HG03060 (cell line): ENCODE measurements around the gene ABL1.

Source experiments
- ATAC-seq: cut with Tn5 transposase; IDR thresholded peaks from one replicate; pipeline ENCODE4 v1.9.1; 2021; ENCODE audit warnings: low read depth, moderate number of reproducible peaks; ENCODE audit not compliant: unreplicated experiment

ABL1 gene

DNA sequence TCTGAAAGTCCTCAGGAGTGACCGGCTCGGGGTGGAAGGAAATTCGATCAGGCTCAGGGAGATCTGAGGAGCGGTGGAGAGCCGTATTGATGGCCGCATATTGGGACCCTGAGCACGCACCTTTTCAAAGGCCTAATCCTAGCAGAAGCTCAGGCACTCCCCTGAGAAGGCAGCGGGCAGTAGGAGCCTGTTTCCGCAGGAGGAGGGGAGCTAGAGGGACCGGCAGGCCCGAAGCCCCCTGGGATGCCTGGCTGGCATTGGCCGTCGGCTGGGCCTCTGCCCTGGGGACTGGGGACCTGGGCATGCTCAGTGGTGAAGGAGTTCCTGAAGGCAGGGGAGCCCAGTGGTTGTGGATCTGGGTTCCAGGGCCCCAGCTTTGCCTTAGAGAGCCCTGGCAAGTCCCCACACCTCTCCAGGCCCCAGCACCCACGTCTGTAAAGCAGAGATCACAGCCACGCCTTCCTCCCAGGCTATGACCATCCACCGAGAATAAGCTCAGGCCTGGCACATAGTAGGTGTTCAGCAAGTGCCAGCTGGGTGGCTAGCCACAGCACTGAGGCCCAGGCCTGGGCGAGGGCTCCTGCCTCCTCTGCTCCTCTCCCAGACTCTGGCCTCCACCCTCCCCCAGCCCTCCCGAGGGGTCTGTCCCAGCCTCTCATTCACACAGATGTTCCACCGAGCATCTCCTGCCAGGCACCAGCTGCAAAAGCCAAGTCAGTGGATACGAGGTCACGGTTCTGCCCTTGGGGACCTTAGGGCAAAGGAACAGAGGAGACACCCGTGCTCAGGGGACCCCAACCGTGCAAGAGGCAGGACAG, 78.8 kb downstream of the ABL1 start:
- no peak for ATAC-seq

DNA sequence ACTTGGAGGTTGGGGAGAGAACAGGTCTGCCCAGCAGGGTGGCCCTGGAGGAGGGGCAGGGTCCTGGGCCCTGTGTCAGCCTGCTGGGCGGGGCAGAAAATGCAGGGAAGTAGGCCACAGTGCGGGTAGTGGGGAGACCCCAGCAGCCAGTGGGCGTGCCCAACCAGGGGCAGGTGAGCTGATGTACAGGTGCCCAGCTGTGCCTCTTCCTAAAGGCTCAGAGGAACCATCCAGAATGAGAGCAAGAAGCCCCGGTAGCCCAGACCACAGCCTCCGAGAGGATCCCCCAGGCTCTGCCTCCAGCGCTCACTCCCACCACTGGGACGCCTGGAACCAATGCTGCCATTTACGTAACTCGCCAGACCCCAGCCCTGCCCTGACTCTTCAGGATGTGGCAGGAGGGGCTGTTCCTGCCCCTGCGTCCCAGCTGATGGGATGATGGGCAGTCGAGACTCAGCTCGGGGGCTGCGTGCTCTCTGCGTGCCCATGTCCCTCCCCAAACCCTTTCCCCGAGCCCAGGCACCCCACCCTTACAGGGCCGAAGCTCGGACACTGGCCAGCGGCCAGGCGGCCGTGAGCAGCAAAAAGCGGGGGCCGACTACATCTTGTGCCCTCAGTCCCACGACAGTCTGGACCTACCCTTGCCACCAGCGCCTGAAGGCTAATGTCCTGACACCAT, 79.5 kb downstream of the ABL1 start:
- no peak for ATAC-seq

DNA sequence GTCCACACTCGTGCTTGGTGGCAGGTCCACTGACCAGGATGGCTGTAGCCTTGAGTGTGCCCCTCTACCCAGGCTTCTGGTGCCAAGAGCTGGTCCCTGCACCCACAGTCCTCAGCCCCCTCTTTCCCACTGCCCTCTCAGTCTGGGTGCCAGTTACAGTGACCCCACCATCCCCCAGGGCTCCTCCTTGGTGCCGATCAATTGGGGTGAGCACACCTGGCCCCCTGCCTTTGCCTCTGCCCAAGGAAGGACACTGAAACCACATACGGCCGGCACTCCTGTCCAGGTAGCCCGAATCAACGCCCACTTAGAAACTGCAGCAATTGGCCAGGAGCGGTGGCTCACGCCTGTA, 80.0 kb downstream of the ABL1 start:
- no peak for ATAC-seq

DNA sequence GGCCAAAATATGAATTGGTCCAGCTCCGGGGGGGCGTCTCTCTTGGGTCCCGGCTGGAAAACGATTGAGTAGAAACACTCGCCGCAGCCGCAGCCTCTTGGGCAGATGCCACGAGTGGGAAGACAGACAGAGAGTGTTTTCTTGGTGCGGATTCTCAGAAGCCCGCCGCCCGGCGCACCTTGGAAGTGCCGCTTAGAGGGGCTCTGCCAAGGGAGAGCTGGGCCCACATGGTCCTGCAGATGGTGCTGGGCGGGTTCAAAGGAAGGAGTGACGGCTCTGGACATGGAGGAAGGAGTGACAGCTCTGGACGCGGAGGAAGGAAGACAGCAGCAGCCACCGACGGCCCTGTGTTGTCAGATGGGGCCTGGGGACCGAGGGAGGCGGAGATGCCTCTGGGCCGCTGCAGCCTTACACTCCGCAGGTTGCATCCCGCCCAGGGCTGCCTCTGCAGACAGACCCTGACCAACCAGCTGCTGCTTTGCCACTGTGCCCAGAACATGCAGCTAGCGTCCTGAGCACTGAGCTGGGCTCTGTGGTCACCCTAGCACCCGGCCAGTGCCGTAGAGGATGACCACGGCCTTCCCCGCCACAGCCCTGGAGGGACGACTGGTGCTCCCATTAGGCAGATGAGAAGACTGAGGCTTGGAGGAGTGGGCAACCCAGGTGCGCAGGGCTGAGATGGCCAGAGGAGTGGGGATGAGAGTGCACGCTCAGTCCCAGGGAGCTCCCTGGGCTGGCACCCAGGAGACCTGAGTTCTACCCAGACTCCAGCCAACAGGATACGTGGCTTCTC, 82.3 kb downstream of the ABL1 start:
- no peak for ATAC-seq

DNA sequence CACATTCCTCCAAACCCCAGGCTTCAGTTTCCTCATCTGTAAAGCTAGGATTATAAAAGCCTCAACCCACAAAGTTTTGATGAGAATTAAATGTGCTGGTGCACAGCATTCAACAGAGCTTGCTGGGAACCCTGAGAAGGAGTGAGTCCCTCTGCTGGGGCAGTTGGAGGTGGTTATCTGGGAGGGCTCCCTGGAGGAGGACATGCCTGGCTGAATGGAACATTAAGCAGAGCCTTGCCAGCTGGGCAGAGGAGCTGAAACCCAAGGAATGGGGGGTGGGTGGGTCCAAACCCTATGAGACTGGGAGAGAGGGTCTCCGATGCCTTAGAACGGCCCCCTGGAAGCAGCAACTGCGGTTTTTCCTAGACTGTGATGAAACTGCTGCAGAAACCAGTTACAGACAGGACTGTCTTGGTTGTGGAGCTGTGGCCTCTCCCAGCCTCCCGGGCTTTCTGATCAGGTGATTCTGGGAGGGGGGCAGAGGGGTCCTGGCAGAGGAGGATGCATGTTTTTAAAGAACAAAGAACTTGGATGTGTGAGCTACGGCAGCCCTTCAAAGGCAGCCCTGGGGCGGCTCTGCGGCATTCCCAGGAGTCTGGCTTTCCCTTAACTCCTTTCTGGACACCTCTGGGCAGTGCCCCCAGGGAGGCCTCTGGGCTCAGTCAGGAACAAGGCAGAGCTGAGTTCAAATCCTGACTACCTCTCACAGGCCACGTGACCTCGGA, 83.2 kb downstream of the ABL1 start:
- no peak for ATAC-seq

DNA sequence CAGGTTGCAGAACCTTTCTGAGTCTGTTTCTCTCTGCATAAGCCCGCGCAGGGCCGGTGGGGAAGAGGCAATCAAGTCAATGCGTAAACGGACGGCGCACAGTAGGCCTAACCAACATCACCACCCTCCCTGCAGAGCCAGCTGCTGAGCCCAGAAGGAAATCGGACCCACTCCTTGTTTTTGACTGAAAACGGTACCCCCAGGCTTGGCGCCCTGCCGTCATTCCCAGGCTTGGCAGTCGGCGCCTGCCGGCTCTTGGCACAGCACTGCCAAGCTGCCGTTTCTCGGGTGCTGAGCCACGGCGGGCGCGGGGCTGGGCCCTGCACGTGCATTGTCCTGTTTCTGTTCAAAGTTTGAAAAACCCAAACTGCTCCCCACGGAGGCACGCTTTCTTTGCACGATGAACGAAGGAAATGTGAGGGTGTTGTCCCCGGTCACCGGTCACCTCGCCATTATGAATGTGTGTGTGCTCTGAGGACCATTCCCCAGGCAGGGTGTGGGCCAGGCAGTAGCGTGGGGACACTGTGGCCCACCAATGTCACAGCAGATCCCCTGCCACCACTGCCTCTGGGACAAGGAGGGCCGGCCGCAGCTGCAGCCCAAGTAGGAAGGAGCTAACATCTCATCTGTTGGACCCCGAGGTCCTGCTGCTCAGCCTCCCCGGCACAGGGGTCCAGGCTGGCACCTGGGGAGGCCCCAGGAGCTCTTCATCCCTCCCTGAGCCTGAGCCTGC, 83.9 kb downstream of the ABL1 start:
- no peak for ATAC-seq

DNA sequence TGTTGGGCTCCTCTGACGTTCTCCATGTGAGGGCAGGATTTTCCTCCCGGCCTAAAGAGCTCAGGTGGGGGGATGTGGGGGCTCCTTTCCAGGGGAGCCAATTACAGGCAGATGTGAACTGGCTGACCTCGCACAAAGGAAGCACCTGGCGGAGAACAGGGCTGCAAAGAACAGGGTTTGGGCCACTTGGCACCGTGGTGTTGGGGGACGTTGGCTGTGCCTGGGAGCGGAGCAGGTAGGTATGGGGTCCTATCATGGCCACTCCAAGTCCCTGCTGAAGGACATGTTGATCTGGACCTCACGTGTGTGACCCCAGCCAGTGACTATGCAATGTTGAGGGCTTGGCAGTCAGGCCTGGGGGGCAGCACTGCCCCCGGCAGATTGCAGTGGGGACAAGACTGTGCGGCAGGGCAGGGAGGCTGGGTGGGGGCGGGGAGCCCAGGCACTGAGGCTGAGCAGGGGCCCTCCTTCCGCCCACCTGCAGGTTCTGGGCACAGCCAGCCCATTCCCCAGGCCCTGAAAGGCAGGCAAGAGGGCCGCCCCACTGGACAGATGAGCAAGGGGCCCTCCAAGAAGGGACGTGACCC, 84.6 kb downstream of the ABL1 start:
- no peak for ATAC-seq

DNA sequence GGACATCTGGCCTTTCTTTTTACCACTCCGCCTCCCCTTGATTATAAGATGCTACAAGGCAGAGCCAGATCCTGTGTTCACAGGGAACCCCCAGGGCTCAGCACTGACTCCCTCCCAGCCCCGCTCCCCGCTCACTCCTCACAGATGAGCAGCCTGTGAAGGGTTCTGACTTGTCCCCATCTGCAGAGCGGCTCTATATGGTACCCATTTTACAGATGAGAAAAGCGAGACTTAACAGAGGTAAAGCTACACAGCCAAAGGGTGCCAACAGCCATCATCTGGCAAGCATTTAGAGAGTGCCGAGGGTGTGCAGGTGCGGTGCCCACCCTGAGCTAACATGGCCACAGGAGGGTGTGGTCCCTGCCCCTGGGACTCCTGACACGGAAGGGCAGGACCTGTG, 85.2 kb downstream of the ABL1 start:
- ATAC-seq: no peak

DNA sequence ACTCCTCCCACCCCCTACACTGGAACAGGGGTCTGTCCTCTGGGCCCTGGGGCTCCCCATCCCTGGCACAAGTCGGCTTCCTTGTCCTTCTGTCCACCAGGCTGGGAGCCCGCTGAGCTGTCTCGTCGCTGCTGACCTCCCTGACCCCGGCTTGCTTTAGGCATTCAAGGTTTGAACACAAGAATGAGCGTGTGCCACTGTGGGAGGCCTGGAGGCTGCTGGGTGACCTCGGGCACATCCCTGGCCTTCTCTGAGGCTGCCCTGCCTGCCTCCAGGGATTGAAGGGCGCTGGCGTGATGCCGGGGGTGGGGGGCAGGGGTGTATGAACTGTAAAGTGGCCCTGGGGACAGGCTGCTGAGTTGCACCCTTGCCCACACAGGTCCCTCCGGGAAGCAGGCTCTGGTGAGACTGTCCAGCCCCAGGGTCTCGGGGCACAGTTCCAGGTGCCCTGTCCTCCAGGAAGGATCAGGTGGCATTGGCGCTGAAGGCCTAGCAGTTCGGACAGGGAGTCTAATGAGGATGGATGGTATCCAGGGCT, 85.8 kb downstream of the ABL1 start:
- ATAC-seq: no peak

DNA sequence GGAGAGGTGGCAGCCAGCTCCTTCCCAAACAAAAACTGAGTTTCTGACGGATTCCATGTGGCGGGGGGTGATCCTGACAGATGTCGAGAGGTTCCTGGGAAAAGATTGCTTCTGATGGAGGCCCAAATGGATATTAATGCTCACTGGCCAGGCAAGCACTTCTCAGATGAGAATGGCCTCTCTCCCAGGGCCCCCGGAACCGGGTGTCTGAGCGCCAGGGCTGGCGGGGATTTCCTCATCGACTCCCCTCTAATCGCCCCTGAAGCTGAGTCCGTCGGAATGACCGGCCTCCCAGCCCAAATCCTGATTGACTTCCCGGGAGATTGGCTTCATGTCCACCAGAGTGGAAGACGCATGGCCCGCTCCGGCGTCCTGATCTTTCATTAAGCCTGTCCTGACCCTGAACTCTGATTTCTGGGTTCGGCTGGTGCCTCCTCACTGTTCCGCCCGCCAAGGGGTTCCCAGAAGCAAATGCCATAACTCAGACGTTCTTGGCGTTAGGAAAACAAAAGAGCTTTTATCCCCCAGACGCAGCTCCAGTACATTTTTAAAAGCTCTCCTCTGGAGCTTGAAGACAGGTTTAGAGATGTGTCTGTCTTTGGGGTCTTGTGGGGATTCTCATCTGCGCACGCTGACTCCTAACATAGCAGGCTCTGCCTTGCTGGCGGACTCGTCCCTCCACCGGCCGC, 86.4 kb downstream of the ABL1 start:
- ATAC-seq: no peak

DNA sequence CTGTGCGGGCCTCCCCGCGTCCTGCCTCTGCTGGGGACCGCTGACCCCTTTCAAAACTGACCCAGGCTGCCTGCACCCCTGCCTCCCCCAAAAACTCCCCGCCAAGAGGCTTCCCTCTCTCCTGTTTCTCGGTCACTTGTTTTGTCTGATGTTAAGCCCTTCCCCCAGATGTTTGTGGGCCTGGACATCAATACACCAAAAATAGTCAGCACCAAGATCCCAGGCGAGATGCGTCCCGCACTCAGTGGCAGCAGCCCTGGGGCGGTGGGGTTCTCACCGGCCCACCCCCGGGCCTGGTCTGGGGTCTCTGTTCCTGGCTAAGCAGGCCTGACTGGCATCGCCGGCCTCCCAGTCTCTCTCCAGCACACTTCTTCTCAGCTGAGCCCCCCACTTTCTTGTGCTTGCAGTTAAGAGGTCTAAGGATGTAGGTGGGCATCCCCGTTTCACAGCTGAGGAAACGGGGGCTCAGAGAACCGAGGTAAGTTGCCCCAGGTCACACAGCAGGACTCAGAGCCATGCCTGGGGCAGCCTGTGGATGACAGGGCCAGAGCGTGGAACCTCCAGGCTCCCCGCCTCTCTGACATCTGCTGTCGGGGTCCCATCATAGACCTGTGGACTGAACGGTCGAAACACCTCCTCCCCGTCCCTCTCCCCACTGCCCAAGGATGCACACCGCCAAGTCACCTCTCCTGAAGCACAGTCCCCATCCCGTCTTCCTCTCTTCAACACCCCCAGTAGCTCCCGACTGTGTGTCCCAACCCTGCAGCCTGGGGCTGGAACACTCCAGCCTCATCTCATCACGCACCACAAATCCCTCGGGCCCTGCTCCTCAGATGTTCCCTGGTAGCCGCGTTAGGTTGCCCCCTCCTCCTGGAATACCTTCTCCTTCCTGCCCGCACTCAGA, 87.2 kb downstream of the ABL1 start:
- no peak for ATAC-seq

DNA sequence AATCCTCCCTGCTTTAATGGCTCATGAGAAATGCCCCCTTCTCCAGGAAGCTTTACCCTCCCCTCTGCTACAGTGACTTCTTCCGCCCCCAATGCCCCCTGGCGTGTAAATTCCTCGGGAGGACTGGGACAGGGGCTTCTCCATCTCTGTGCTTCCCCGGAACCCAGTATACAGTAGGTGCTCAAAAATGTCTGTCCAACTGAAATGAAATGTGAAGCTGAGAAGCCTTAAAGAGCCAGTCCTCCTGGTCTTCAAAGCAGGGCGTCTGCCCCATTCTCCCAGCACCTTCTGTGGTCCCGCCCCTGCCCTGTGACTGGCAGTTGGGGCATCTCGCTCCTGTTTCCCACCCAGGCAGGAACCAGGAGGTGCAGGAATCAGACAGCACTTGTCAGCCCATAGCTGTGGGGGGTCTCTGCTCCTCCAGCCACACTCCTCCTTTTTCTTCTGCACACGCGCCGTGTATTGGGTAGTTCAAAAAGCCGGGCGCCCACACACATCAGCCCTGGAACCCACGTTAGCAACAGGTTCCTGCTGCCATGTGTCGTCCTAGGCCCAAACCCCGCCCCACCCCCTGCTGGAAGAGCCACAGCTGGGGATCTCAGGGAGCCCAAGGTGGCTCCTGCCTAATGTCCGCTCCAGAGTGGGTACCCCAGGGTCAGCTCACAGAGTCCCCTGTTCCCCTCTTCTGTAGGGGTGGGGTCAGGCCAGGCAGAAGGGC, 88.0 kb downstream of the ABL1 start:
- ATAC-seq: no peak

DNA sequence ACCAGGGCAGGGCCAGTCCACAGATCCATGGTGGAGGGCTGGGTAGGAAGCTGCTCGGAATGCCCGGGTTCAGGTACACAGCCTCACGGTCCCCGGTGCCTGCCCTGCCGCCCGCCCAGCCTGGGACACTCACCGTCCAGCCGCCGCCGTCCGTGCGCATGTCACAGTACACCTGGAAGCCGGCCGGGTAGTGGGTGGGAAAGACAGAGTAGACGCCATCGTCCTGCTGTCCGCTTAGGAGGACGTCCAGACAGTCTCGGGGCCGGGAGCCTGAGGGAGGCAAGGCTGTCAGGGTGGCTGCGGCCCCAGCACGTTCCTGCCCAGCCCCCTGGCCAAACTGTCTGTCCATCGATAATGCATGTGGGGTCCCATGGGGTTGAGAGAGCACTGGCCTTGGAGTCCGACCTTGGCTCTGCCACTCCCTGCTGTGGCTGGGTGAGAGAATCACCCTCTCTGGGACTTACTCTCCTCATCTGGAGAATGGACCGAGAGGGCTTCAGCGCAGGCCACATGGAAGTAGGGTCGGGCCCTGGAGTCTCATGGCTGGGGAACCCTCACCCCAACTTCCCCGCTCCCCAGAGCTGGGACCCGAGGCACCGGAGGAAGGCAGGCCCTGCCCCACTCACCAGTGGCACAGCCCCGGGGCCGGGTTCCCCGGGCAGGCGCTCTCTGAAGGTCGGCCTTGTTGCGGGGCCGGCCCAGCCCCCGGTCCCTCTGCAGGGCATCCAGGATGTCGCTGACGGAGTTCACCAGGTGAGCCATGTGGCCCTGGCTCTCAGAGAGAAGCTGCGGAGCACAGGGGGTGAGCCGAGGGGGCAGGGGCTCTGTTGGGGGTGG, 88.8 kb downstream of the ABL1 start:
- no peak for ATAC-seq

DNA sequence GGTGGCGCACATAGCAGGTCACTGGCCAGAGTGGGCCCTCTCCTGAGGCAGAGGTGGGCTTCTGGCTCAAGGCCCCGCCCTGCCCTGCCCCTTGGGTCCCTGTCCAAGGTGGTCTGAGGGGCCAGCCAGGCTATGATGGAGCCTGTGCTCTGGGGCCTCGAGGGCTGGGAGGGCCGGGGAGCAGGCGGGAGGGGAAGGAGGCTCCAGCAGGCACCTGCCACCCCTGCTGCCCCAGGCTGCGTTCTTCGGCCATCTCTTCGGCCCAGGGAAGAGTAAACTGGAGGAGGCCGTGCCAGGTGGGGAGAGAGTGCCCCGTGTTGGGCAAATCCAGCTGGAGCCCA, 89.4 kb downstream of the ABL1 start:
- no peak for ATAC-seq

DNA sequence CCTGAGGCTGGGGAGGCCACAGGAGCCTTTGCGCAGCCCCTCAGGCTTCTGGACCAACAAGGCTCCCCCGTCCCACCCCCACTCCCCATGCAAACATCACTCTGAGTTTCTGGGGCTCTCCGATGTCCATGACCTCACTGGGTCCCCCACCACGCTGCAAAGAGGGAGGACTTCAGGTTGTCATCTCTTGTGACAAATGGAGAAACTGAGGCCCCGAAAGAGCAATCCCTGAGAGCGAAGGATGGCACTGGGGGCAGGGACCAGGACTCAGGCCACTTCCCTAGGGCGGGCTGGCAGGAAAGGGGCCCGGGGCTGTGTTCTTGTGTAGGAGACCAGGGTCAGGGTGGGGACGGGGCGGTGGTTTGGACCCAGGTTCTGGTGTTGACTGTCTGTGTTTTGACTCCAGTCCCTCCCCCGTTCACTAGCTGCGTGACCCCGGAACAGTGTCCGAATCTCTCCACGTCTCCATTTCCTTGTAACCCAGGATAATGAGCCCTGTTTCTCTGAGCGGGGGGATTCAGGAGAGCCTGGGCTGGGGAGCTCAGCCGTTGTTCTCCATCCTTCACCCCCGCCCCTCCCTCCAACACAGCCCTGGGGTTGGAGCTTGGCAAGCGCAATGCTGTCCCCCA, 90.1 kb downstream of the ABL1 start:
- no peak for ATAC-seq

DNA sequence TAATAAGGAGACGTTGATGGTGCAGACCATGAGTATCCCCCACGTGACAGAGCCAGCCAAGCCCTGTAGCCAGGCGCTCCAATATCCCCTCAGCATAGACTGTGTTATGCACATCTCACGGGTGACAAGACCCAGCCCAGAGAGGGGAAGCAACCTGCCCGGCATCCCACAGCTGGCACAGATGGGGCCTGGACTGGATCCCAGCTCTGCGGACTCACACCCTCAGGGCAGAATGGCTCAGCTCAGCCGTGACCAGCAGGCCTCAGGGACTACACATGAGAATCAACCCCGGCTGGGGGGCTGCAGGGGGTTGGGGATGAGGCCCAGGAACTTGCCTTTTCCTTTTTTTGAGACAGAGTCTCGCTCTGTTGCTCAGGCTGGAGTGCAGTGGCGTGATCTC, 92.3 kb downstream of the ABL1 start:
- ATAC-seq: no peak
